Neural progenitor cell (in vitro differentiated cells): ENCODE results near the gene DUSP2.

Source experiments
- CTCF ChIP-seq: fragments of 200-600 bp; sonication (generic); IDR thresholded peaks from 2 replicates; pipeline ENCODE4 v1.5.1; 2017; ENCODE audit warnings: antibody characterized with exemption, mild to moderate bottlenecking
- EZH2 ChIP-seq: fragments of 200-600 bp; sonication (generic); IDR thresholded peaks from 2 replicates; pipeline ENCODE4 v1.6.1; 2017; ENCODE audit warnings: antibody characterized with exemption, mild to moderate bottlenecking, moderate library complexity
- EZH2phosphoT487 ChIP-seq: fragments of 200-600 bp; sonication (generic); IDR thresholded peaks from 2 replicates; pipeline ENCODE4 v1.6.1; 2017; ENCODE audit warnings: antibody characterized with exemption

GRCh38 chr2:96180002-96180401 lies 34.8 kb upstream of the DUSP2 start:
- TF ChIP-seq CTCF = no peak
- TF ChIP-seq EZH2 = no peak
- no peak for TF ChIP-seq EZH2phosphoT487
